ENCODE measurements around the gene DCST2.
A peak's percentile ranks its signal among the peaks of the same experiment; 100 is the strongest.

Gene DCST2

DNA sequence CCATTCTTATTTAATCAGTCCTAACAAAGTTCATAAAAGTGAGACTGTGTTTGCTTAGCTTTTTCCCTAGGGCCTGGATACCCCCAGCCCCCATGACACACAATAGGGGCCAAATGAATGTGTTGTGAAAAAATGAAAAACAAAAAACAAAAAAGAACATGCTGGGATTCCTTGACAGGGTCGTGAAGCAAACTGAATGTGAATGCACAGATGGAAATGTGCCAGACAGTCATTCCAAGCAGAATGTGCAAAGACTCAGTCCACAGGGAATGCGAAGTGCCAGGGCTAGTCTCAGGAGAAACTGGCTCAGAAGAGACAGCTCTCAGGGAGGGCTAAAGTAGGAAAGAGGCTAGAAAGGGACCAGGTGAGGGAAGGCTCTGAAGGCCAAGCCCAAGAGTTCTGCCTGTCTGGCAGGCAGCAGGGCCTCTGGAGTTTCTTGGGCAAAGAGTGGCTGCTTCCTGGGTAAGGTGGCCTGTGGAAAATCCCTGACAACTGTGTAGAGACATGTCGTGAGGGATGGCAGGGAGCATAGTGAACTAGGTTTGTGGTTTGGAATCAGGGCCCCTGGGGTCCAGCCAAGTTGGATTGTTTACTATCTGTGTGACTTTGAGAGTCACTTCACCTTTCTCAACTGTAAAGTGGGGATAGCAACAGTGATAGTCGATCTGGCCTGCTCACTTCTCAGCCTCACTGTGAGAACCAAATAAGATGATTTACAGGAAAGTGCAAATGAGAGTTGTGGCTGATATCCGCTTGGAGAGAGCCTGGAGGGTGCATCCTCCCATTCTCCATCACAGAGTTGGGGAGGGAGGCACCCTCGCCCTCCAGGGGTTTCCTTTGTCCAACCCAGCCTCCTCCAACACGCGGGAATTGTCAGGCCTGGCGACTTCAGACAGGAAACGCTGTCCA lies 16.3 kb upstream of the DCST2 start:
- no peak for DNase-seq (ENCODE audit: low spot score)

DNA sequence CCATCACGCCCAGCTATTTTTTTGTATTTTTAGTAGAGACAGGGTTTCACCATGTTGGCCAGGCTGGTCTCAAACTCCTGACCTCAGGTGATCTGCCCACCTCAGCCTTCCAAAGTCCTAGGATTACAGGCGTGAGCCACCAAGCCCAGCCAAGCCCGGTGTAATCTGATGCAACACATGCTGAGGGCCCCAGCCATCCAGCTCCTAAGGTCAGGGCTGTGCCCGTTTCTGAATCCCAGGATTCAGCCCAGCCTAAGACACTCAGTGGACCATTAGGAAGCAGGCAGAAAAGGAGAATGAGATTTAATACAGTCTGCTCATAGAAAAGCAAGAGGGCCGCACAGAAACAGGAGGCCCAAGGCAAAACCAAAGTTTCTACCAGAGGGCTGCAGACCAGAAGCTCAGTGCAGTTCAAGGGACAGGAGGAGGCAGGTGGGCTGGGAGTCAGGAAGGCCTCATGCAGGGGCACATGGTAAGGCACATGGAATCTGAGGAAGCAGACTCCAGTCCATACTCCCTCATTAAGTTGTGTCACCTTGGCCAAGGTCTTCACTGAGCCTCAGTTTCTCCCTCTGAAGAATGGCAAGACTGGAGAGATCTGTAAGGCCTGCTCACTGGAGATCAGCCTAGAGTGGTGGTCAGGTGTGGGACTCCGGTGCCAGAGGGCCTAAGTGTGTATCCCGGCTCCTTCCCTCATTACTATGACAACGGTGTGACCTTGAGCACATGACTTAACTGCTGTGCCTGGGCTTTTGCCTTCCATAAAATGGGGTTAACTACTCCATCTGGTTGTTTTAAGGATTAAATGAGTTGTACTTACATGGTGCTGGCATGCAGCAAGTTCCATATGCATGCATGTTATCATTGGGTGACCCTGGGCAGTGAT lies 15.1 kb upstream of the DCST2 start:
- no peak for DNase-seq (ENCODE audit: low spot score)

DNA sequence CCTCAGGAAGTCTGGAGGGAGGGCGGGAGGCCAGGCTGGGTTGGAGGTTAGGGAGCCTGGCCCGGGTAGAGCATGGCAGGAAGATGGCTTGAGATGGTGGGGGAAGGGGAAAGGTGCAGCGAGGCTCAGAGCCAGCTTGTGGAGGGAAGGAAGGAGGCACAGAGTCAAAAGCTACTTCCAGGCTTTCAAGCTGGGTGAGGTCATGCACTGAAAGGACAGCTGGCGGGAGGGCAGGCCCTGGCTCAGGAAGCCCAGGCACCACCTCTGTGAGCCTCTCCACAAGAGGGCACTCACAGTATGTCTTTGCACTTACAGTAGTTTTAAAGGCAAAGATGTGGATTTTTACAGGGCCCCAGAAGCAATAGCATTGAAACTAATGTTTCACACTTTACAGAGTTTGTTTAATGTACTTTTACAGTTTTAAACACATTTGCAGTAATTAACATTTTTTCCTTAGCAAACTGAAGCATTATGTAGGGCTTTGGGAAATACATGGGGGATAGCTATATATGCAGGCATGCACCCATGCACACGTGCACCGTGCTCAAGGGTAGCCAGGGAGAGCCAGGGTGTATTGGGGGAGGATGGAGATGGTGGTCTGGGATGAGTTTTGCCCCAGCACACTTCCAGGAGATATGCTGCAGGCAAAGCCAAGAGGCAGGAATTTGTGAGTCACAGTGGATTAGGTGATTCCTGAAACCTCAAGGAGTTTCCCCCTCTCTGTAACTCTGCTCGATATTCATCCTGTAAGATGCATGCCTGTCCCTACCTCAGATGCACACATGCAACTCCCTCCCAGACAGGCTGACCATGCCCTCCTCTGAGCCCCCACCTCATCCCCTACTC lies 11.5 kb upstream of the DCST2 start:
- peak; percentile 60 for DNase-seq (ENCODE audit: low spot score)

DNA sequence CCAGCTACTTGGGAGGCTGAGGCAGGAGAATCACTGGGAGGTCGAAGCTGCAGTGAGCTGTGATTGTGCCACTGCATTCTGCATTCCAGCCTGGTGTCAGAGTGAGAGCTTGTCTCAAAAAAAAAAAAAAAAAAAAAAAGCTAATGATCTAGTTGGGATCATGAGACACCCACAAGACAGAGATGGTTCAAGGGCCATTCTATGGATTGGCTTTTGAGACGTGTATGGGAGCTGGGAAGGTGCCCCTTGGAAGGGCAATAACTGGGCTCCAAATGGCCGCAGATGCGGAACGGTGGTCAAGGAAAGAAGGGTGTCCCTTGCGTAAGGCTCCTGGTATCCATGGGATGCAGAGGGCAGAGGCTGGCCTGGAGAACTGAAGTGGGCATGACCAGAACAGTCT lies 10.8 kb upstream of the DCST2 start:
- DNase-seq (ENCODE audit: low spot score): no peak

DNA sequence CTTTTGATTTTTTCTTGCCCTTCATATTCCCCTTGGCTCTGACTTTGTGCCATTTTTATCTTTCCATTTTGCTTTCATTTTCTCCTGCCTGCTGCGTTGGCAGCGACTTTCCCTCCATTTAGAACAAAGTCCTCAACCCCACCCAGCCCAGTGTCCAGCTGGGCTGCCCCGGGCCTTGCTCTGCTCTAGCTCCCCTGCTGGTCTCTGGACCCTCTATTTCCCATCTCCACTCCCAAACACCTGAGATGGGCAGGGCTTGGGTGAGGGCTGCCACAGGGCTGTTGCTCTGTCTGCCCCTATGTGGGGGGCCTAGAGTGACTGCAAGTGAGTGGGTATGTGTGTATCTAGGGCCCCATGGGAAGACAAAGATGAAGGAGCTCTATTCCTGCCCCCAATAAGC lies 10.2 kb upstream of the DCST2 start:
- no peak for DNase-seq (ENCODE audit: low spot score)

DNA sequence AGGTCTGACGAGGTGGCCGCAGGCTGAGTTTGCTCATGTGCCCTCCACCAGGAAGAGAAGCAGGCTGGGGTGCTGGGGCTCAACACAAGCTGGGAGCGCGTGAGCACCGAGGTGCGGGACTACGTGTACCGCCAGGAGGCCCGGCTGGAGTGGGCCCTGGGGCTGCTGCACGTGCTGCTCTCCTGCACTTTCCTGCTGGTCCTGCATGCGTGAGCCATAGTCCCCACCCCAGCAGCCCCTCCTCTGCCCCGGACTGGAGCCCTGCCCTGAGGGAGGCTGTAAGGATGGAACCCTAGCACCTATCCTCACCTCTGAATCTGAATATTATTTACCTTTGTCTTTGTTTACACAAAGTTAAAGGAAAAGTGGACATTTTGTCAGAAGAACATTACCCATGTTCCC lies 9.7 kb upstream of the DCST2 start:
- no peak for DNase-seq (ENCODE audit: low spot score)

DNA sequence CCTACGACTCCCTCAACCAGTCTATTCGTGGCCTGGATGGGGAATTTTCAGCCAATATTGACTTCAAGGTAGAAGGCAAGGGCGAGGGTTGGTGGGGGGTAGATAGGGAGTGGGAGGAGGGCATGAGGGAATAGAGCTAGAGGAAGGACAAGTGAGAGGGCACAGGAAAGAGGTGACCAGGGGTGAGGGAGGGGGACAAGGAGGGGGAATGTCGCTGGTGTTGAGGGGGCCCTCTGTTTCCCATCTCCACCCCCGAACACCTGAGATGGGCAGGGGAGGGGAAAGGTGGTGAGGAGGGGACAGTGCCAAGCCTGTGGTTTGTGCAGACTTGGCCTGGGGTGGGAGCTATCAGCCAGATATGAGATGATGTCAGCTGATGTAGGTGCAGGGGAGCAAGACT lies 9.2 kb upstream of the DCST2 start:
- no peak for DNase-seq (ENCODE audit: low spot score)

DNA sequence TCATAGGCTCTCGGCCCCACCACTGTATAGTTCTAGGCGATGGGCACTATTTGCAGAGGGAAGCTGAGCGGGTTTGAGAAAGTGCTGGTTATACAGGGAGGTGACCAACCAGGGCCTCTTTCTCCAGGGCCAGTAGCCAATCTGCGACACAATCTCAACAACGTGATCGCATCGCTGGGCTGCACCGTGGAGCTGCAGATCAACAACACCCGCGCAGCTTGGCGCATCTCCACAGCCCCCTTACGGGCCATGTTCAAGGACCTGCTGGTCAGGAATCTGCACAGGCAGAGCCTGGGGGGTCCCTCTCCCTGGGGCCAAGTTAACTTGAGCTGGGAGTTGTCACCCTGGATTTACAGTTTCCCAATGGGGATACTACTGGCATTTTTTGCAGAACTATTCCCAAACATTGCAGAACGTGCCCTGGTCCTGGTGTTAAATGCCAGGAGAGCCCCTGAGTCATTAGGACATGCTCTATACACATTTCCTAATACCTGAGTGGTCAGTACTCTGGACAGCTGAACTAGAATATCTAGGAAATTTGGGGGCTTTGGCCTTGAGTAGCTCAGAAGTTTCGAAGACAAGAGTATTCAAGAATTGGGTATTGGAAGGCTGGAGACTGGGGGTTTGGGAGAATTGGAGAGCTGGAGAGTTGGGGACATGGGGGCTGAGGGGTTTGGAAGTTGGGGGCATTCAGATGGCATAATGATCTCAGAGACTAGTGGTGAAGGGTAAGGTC lies 6.9 kb upstream of the DCST2 start:
- DNase-seq (ENCODE audit: low spot score): no peak

DNA sequence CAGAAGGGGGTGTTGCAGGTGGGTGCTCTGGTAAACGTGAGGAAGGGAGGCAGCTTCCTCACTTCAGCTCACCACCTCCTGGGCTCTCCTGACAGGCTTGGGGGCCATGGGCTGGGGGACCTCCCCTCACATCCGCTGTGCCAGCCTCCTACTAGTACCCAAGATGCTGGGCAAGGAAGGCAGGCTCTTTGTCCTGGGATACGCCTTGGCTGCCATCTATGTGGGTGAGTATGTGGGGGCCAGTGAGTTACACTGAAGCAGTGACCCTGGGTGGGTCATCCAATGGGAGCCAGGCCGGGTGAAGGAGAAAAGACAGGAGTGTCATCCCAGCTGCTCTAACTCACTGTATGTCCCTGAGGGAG lies 5.7 kb upstream of the DCST2 start:
- no peak for DNase-seq (ENCODE audit: low spot score)

DNA sequence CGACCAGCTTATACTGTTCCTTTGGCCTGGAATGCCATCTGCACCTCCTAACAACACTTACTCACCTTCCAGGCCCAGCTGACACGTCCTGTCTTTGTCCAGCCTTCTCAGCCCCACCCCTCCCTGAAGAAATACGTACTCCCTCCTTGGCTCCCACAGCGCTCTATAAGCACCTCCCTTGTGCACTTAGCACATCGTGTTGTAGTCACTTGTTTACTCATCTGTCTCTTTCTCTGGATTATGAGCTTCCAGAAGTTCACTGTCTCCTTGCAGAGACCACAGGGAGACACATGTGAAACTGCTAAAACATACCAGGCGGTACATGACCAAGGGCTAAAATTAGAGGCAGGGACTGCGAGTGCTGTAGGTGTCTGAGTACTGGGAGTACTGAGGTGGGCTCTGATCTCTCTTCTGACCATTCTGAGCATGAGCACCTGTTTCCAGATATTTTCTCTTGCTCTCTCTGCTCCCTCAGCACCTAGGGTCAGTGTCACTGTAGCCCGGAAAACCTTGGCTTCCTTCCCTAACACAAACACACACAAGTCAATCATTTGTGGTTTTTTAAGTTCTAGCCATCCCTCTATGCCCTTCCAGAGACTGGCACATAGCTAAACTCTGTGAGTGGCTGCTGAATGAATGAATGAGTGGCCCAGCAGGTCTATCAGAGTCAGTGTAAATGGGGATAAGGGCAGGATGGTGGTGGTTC lies 5.2 kb upstream of the DCST2 start:
- DNase-seq (ENCODE audit: low spot score): no peak

DNA sequence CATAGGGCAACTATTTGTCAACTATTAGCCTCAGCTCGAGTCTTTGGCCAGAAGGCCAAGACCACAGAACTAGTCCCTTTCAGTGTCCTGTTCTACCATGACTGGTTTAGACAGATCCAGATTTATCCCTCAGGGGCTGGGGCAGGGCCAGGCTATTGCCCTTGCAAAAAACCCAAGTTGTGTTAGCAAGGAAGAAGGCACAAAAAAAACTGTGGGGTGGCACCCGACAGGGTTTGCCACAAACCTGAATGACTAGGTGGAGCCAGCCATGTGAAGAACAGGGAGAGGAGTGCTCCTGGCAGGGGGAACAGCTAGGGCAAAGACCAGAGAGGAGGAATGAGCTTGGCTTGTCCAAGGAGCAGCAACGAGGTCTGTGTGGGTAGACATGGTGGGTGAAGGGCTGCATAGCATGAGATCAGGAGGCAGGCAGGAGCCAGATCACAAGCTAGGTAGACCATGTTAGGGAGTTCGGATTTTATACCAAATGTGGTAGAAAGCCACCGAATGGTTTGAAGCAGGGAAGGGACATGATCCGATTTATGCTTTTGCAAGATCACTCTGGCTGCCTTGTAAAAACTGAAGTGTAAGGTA lies 4.4 kb upstream of the DCST2 start:
- no peak for DNase-seq (ENCODE audit: low spot score)

DNA sequence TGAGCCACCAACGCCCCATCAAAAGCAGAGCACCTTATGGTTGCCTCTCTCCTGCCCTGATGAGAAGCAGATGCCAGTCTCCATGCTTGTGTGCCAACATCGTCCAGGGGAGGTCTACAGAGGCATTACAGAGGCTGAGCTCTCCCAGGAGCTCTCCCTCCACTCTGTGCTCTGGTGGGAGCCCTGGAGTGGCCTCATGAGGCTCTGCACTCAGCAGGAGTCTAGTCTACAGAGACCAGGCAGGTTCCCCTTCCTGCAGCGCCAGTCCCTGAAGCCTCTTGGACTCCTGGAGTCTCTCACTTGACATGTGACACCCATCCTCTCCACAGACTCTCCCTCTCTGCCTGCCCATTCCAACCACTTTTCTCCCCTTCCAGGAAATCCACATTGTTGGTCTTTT lies 3.5 kb upstream of the DCST2 start:
- DNase-seq (ENCODE audit: low spot score): no peak

DNA sequence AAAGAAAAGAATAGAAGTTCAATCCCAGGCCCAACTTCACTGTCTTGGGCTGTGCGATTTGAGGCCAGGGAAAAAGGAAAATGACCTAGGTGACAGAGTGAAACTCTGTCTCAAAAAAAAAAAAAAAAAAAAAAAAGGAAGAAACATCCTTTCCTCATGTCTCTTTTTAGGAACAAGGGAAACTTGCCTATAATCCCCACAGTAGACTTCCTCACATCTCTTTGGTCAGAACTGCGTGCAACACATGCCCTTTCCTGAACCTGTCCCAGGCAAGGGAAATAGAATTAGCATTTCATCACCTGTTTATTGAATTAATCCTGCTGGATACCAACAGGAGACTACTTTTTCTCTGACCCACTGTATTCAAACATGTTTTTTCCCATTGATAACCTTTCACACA lies 2.4 kb upstream of the DCST2 start:
- DNase-seq (ENCODE audit: low spot score): no peak

DNA sequence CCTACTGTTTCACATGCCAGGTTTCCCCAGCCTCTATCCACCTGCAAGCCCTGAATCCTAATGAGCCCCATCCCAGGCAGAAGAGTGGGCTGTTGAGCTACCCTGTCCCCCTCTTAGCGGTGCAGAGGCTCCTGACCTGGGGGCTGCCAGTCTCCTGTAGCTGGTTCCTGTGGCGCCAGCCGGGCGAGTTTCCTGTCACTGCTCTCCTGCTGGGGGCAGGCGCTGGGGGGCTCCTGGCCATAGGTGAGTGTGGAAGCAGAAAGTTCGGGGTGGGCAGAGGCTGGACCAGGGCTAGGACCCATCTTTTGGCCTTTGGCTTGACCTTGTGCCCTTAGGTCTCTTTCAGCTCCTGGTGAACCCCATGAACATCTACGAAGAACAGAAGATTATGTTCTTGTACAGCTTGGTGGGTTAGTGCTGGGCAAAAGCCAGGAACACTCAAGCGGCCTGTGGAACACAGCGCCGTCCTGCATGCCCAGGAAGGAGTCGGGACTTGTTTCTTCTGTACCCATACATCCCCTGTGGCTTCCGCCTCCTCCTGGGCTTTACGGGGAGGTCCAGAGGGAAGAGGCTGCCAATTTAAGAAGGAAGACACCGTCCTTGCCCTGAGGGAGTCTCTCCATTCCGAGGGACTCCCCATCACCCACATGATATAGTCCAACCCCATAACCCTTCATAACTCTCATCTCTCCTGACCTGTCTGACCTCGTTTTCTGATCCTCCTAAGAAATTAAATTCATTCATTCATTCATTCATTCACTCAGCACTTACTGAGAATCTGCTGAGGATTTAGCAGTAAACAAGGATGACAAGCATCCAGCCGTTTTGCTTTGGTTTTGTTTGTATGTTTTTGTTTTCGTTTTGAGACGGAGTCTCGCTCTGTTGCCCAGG lies 982 bp upstream of the DCST2 start:
- DNase-seq (ENCODE audit: low spot score): no peak

DNA sequence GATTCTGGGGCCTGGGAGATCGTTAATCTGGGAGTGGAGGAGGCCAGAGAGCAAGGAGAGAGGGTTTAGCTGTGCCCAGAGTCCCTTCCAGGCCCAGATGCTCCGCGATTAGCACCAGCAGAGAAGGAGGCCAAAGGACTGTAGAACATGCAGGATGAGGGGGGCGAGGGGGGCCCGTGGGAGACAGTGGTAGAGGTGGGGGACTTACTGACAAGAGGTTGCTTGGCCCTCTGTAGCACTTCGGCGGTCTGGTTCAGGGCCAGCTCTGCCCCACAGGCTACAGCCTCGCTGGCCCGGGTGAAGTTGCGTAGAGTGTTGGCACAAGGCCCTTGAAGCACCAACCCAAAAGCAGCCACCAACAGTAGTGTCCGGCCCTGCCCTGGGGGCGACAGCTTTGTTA lies 695 bp downstream of the DCST2 start:
- DNase-seq (ENCODE audit: low spot score): no peak

DNA sequence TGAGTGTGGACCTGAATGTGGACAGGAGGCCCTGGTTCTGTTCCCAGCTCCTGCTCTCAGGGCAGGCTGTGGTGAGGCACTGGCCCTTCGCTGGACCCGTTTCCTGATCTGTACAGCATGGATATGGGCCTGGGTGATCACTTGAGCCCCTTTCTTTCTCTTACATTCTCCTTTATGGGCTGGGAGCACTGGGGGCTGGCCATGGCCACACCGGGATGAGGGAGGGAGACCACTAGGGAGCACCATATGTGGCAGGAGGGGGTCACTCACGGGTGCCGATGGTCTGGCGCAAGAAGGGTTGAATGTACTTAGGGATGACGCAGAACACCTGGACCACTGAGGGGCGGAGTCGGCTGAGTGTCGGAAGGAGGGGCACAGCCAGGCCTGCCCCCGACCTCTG lies 2.7 kb downstream of the DCST2 start:
- DNase-seq (ENCODE audit: low spot score): no peak

DNA sequence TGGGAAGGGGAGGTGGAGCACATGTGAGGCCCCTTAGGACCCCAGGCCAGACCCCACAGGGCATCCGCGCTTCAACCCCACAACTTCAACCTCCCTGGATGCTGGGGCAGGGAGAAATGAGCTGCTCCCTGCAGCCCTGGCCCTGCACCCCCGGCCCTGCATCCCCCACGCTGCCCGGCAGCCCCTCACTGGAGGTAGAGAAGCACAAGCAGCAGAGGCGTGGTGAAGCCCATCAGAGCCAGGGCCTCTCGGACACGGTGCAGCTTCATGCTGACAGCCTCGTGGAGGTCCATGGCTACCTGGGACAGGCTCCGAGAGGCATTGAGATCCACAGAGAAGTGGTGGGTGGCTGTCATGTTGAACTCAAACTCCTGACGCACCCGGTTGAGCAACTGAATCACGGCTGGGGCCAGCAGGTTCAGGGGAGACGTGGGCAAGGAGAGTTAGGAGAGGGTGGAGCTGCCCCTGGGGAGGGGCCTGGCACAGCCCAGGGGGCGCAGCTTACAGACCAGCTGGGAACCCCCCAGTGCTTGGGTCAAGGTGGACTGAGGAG lies 3.3 kb downstream of the DCST2 start:
- DNase-seq (ENCODE audit: low spot score): no peak

DNA sequence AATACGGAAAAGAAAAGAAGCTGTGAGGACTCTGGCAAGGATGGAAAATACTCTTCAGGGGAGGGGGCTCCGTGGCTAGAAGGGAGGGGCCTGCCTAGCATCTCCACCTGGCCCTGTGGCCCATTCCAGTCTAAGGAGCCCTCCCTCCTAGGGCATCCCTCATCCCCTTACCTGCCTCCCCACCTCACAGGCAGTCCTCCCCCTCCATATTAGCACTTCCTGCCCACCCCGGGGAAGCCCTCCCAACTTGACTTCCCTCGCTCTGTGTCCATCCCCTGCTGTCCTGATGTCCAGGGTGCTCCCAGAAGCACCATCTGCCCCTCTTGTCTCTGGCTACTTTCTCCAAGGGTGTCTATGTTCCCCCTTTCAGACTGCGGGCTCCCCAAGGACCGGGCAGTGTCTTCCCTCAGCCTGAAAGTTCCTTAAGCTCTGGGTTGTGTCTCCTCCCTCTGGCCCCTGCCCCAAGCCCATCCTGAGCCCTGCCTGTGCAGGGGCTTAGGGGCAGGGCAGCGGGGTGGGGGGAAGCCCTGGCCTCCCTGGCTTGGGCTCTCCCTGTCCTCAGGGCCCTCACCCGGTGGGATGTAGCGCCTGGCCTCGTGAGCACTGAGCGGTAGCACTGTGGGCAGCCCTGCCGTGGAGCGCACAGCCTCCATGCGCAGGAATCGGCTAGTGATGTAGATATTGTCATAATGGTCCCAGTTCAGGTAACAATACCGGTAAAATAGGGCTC lies 3.9 kb downstream of the DCST2 start:
- no peak for DNase-seq (ENCODE audit: low spot score)

DNA sequence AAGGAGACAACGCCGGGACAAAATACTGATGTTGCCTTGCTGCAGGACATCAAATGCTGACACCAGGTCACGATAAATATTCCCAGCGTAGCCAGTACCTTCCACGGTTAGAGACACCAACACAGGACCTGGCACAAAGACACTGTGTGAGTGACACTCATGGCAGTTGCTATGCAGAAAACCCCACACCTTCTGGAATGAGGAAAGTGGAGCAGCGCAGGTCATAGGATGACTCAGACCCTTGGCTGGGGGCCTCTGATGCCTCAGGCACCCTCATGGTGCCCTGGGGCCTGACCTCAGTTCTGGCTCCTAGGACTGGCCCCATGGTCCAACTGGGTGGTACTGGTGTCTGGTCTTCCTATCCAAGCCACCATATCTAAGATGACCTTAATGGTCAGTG lies 7.0 kb downstream of the DCST2 start:
- no peak for DNase-seq (ENCODE audit: low spot score)

Measured in germinal center (tissue), 1 donor.